Stimulated activated CD4-positive, alpha-beta T cell treated with anti-CD3 and anti-CD28 coated beads, Interleukin-15, amount 100 ng/mL, for 24 hours (primary cell): ENCODE data around the gene CPD.

Source experiments
- DNase-seq: peaks from one replicate; pipeline ENCODE4 v3.0.0-alpha.2; 2020

Gene CPD

GRCh38 chr17:30357476-30357875 lies 21.3 kb upstream of the CPD start:
- DNase-seq: no peak

GRCh38 chr17:30358055-30358760 lies 20.5 kb upstream of the CPD start:
- no peak for DNase-seq

- DNase-seq: no peak
Measured at GRCh38 chr17:30360086-30360808, 18.5 kb upstream of the CPD start.

- no peak for DNase-seq
Measured at GRCh38 chr17:30361766-30362279, 16.9 kb upstream of the CPD start.

- DNase-seq: peak; percentile 90
Measured at GRCh38 chr17:30363715-30364202, 15.0 kb upstream of the CPD start.

- no peak for DNase-seq
Measured at GRCh38 chr17:30366536-30366935, 12.2 kb upstream of the CPD start.

- no peak for DNase-seq
Measured at GRCh38 chr17:30368912-30369720, 9.6 kb upstream of the CPD start.

GRCh38 chr17:30369995-30370394 lies 8.7 kb upstream of the CPD start:
- DNase-seq: no peak

GRCh38 chr17:30372755-30373154 lies 6.0 kb upstream of the CPD start:
- DNase-seq: peak; percentile 47

GRCh38 chr17:30375661-30376060 lies 3.1 kb upstream of the CPD start:
- no peak for DNase-seq

- peak; percentile 72 for DNase-seq
Measured at GRCh38 chr17:30376621-30377452, 1.9 kb upstream of the CPD start.

GRCh38 chr17:30377574-30378240 lies 1.0 kb upstream of the CPD start:
- no peak for DNase-seq

GRCh38 chr17:30378241-30378824 lies 394 bp upstream of the CPD start:
- DNase-seq: peak; percentile 70

- peak; percentile 47 for DNase-seq
Measured at GRCh38 chr17:30379303-30379902, 676 bp downstream of the CPD start.

- DNase-seq: no peak
Measured at GRCh38 chr17:30379903-30380381, 1.2 kb downstream of the CPD start.

GRCh38 chr17:30380643-30381339 lies 2.1 kb downstream of the CPD start:
- DNase-seq: no peak

GRCh38 chr17:30381340-30381659 lies 2.6 kb downstream of the CPD start:
- DNase-seq: no peak

- no peak for DNase-seq
Measured at GRCh38 chr17:30382345-30382744, 3.6 kb downstream of the CPD start.

GRCh38 chr17:30388321-30389179 lies 9.8 kb downstream of the CPD start:
- no peak for DNase-seq
